GM06990 (cell line): ENCODE results near the gene AGBL3.
"Not testable (repeated sequence)": the region's sequence is repeated elsewhere in the genome, so short reads cannot be mapped to it uniquely, and the experiment has no call there.

Experiments used
- DNase-seq: peaks from one replicate; pipeline ENCODE4 v3.0.0-alpha.2; 2011; ENCODE audit not compliant: insufficient read length; ENCODE audit errors: extremely low read depth
- H3K27me3 ChIP-seq: replicated peaks from 2 replicates; pipeline ENCODE4 v1.6.0; 2011; ENCODE audit warnings: low read length; ENCODE audit not compliant: control insufficient read depth, insufficient read depth
- H3K36me3 ChIP-seq: 2 replicates; pipeline ENCODE4 v1.5.1; 2011; ENCODE audit warnings: low read length; ENCODE audit not compliant: control insufficient read depth, insufficient read depth
- H3K4me3 ChIP-seq: replicated peaks from 2 replicates; pipeline ENCODE4 v1.5.1; 2011; ENCODE audit warnings: low read depth, mild to moderate bottlenecking, control low read depth, low read length
- CTCF ChIP-seq: IDR thresholded peaks from 2 replicates; pipeline ENCODE4 v1.5.1; 2011; ENCODE audit warnings: low read length, control low read depth, mild to moderate bottlenecking, inconsistent platforms; ENCODE audit not compliant: insufficient read depth, poor library complexity, severe bottlenecking

AGBL3 gene

GRCh38 chr7:135111379-135111778, 125.1 kb downstream of the AGBL3 start:
- DNase-seq = no peak
- H3K36me3 ChIP-seq = no peaks in the 10 kb centered on the region
- TF ChIP-seq CTCF = no peak

GRCh38 chr7:135114622-135115021, 128.3 kb downstream of the AGBL3 start:
- DNase-seq = no peak
- H3K27me3 ChIP-seq = no peaks in the 10 kb centered on the region
- TF ChIP-seq CTCF = no peak
- no peak overlapping the region for H3K4me3 ChIP-seq
- no peaks in the 10 kb centered on the region for H3K36me3 ChIP-seq

More at GRCh38 chr7:135111379-135111778, 125.1 kb downstream of the AGBL3 start:
- H3K4me3 ChIP-seq = no peak overlapping the region
- no peaks in the 10 kb centered on the region for H3K27me3 ChIP-seq

- Histone ChIP-seq H3K4me3 (no peak overlapping the region), H3K36me3 (no peaks in the 10 kb centered on the region), H3K27me3 (no peaks in the 10 kb centered on the region)
- TF ChIP-seq CTCF = no peak
- DNase-seq = no peak
Measured at GRCh38 chr7:135117096-135117495, 130.8 kb downstream of the AGBL3 start.

GRCh38 chr7:135121868-135122267, 135.6 kb downstream of the AGBL3 start:
- DNase-seq = no peak
- Histone ChIP-seq H3K4me3 (no peak overlapping the region), H3K27me3 (no peaks in the 10 kb centered on the region), H3K36me3 (no peaks in the 10 kb centered on the region)
- TF ChIP-seq CTCF = no peak

- H3K36me3 ChIP-seq, H3K27me3 ChIP-seq, DNase-seq, H3K4me3 ChIP-seq: not testable (repeated sequence)
Measured at GRCh38 chr7:135124631-135125030, 138.3 kb downstream of the AGBL3 start.

GRCh38 chr7:135128931-135129330, 142.6 kb downstream of the AGBL3 start:
- no peaks in the 10 kb centered on the region for H3K27me3 ChIP-seq
- no peak for TF ChIP-seq CTCF
- no peaks in the 10 kb centered on the region for H3K36me3 ChIP-seq
- no peak for DNase-seq
- H3K4me3 ChIP-seq = no peak overlapping the region
